NCI-H2081 (cell line): ENCODE measurements around the gene DISP3.

Experiments used
- DNase-seq, 2 experiments: peaks; one replicate each; lab custom pipeline; 2025; lab: John Stamatoyannopoulos, UW

DISP3 gene

GRCh38 chr1:11461531-11462137 lies 17.3 kb upstream of the DISP3 start:
- DNase-seq, result no peak

- no peak for DNase-seq
These were observed 16.6 kb upstream of the DISP3 start for GRCh38 chr1:11462224-11462923.

GRCh38 chr1:11463177-11463576 lies 15.8 kb upstream of the DISP3 start:
- no peak for DNase-seq

- DNase-seq, result no peak
These were observed 13.6 kb upstream of the DISP3 start for GRCh38 chr1:11465307-11465706.

DNA sequence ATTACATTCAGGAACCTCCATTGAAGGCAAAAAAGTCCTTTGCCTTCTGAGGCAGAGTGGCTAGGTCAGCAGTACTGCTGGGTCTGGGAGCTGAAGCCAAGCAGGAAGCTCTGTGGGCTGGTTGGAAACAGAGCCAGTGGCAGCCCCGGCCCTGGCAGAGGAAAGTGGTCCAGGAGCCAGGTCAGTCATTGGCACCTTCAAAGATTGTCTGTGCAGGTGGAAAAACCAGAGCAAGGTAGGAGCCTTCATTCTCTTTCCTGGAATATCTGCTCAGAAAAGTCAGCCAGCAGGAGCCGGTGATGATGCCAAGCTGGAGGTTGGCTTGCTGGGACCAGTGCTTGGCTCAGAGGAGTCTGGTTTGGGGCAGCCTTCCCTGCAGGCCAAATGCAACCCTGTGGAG lies 12.5 kb upstream of the DISP3 start:
- DNase-seq, result no peak

DNA sequence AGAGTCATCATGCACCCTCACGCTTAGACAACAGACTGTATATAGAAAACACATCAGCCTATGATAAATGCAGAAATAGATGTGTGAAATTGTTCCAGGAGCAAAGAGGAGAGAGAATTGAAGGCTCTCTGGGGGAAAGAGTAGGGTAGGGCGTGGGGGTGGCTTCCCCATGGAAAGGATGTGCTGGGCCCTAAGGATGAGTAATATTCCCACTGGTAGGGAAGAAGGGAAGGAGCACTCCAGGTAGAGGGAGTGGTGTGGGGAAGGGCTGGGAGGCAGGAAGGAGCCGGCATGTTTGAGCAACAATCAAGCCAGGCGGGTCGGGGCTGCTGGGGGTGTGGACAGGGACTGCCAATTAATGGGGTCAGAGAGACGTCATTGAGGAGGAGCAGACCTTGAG lies 10.1 kb upstream of the DISP3 start:
- DNase-seq, result no peak

- DNase-seq, result no peak
These were observed 8.0 kb upstream of the DISP3 start for GRCh38 chr1:11470912-11471311.

GRCh38 chr1:11471473-11471872 lies 7.5 kb upstream of the DISP3 start:
- no peak for DNase-seq

DNA sequence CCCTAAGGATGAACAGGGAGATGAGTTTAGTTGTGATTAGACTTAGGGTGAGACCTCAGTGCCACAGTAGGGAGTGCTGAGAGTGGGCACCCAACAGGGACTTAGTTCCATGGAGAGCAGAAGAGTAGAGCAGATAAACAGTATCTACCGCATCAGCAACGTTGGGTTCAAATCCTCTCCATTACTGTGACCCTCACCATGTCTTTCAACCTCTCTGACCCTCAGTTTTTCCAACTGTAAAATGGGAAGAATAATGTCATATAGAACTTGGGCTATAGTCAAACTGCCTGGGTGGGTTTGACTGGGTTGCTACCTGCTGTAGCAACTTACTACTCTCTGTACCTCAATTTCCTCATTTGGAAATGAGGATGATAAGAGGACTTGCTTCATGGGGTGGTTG lies 6.7 kb upstream of the DISP3 start:
- DNase-seq, result no peak

GRCh38 chr1:11472741-11473140 lies 6.2 kb upstream of the DISP3 start:
- no peak for DNase-seq

GRCh38 chr1:11473491-11474034 lies 5.4 kb upstream of the DISP3 start:
- no peak for DNase-seq

- no peak for DNase-seq
These were observed 4.1 kb upstream of the DISP3 start for GRCh38 chr1:11474826-11475225.

GRCh38 chr1:11475748-11476147 lies 3.2 kb upstream of the DISP3 start:
- DNase-seq, result no peak

GRCh38 chr1:11479375-11479979 lies 522 bp downstream of the DISP3 start:
- no peak for DNase-seq

- DNase-seq, result no peak
These were observed 2.1 kb downstream of the DISP3 start for GRCh38 chr1:11481019-11481418.

- DNase-seq, result no peak
These were observed 3.2 kb downstream of the DISP3 start for GRCh38 chr1:11482198-11482597.

DNA sequence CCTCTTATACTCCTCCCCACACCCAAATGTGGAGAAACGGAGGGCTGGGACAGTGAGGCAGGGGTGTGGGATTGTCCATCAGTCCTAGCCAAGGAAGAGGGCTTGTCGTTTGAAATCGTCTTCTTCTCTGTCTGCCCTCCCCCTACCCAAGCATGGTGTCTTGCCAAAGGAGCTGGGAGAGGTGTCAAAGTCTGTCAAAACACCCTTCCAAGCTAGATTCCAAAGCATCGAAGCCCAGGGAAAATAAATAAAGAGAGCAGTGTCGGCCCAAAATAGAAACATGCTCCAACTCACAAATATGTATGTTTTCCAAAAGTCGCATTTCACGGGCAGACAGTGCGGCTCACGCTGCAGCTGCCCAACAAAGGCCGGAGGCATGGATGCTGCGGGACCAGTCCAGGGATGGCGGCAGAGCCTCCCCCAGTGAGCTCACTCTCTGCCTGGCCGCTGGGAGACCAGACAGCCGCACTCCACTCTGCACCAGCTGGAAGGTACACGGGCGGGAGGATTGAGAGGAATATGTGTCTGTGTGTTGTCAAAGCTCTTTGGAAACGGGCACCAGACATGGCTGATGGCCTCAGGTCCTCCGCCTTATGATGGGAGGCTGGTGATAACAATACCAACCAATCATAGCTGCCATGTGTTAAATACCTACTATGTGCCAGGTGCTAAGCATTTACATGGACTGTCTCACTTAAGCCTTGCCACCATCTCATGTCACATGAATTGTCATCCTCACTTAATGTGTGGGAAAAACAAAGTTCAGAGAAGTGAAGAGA lies 3.9 kb downstream of the DISP3 start:
- no peak for DNase-seq

- no peak for DNase-seq
These were observed 4.8 kb downstream of the DISP3 start for GRCh38 chr1:11483581-11484320.

GRCh38 chr1:11484321-11484655 lies 5.3 kb downstream of the DISP3 start:
- peak; percentile 21 to 59 for DNase-seq

GRCh38 chr1:11485191-11485590 lies 6.2 kb downstream of the DISP3 start:
- DNase-seq, result peak in 1 of 2 experiments; percentile 34

- DNase-seq, result no peak
These were observed 7.5 kb downstream of the DISP3 start for GRCh38 chr1:11486231-11487009.
